ENCODE measurements around the gene SNX24. TPM values are rescaled to one million over a fixed set of nuclear protein-coding genes. Genes with fewer than 3 reads are reported as not detected.
"Not testable (repeated sequence)": the region's sequence is repeated elsewhere in the genome, so short reads cannot be mapped to it uniquely, and the experiment has no call there.

Gene SNX24
- total and polyA plus RNA-seq, 8 donors, result 1.2 to 38.5 (median 20.0) TPM

GRCh38 chr5:122908108-122908507 is 62.7 kb downstream of the SNX24 start:
- no peak for TF ChIP-seq CTCF (IDR thresholded peaks at IDR 0.05)
- TF ChIP-seq POLR2A (IDR thresholded peaks at IDR 0.05), result no peak
- TF ChIP-seq POLR2AphosphoS5 (IDR thresholded peaks at IDR 0.05), result no peak
- TF ChIP-seq EP300 (IDR thresholded peaks at IDR 0.05), result no peak
- 86 to 95% (median 92%) methylated on average over 6 of the region's 6 CpGs for WGBS, 5 donors
- no peak for DNase-seq
- intact Hi-C loops (cut with DNase I; ENCODE audit: low total_unique reads), result no loop called here
- Histone ChIP-seq H3K27me3 (no peaks in the 10 kb centered on the region), H3K27ac (no peak overlapping the region), H3K36me3 (no peaks in the 10 kb centered on the region), H3K4me3 (no peak overlapping the region), H3K4me1 (peaks cover 0 to 13% (median 0%) of the 10 kb centered on the region in 4 donors), H3K9me3 (no peaks in the 10 kb centered on the region)

DNA sequence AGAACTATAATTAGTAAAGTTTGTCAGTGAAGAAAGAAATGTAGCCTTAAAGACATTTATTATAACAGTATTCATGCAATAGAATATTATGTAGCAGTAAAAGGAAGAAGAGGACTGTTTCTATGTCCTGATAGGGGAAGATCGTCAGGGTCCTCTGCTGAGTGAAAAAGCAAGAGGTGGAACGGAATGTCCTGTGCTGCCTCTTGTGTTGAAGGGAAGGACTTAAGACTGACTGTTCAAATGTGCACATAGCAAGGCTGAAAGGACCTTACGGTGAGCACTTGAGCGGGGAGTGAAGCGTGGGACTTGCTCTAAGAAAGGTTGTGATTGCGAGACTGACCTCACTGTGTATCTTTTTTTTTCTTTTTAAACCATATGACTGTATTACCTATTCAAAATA is 63.2 kb downstream of the SNX24 start:
- intact Hi-C loops (cut with DNase I; ENCODE audit: low total_unique reads), result no loop called here
- no peak for DNase-seq
- H3K4me1 ChIP-seq, result peaks cover 0 to 13% (median 0%) of the 10 kb centered on the region in 4 donors
- H3K9me3 ChIP-seq, result no peaks in the 10 kb centered on the region
- no peaks in the 10 kb centered on the region for H3K27me3 ChIP-seq
- no peak overlapping the region for H3K4me3 ChIP-seq
- WGBS, 5 donors, result 89 to 96% (median 94%) methylated on average over 6 of the region's 6 CpGs
- H3K36me3 ChIP-seq, result no peaks in the 10 kb centered on the region
- no peak overlapping the region for H3K27ac ChIP-seq
- TF ChIP-seq CTCF (IDR thresholded peaks at IDR 0.05) (no peak), POLR2A (IDR thresholded peaks at IDR 0.05) (no peak), POLR2AphosphoS5 (IDR thresholded peaks at IDR 0.05) (no peak), EP300 (IDR thresholded peaks at IDR 0.05) (no peak)

DNA sequence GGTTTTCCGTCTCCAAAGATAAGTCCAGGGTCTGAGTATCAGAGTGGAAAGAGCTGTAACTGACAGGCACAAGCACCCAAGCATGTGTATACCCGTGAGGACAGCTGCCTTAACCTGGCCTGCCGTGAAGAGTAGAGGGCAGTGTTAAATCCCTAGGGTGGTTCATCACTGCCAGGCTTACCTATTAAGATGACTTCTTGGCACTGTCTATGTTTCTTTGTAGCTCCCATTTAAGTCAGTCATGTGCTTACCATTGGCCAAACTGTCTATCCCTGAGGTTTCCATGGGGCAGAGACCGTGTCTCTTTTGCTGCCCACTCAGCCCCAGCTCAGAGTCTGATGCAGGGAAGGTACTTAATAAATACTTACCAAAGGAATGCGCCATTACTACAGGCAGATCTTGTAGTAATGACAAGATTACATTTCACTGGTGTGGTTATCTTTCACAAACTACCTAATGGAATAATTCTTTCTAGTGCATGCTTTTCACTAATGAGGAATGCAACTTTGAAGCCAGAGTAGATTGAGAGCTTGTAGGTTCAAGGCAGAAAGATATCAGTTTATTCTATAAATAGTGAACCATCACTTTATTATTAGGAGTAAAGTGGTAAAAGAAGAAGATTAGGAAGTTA is 64.2 kb downstream of the SNX24 start:
- H3K4me3 ChIP-seq, result no peak overlapping the region
- no peak overlapping the region for H3K27ac ChIP-seq
- DNase-seq, result no peak
- H3K27me3 ChIP-seq, result no peaks in the 10 kb centered on the region
- 89 to 95% (median 93%) methylated on average over 5 of the region's 5 CpGs for WGBS, 5 donors
- intact Hi-C loops (cut with DNase I; ENCODE audit: low total_unique reads), result no loop called here
- no peaks in the 10 kb centered on the region for H3K9me3 ChIP-seq
- TF ChIP-seq POLR2AphosphoS5 (IDR thresholded peaks at IDR 0.05) (no peak), EP300 (IDR thresholded peaks at IDR 0.05) (no peak), POLR2A (IDR thresholded peaks at IDR 0.05) (no peak), CTCF (IDR thresholded peaks at IDR 0.05) (no peak)
- no peaks in the 10 kb centered on the region for H3K36me3 ChIP-seq
- peaks cover 0 to 13% (median 0%) of the 10 kb centered on the region in 4 donors for H3K4me1 ChIP-seq

DNA sequence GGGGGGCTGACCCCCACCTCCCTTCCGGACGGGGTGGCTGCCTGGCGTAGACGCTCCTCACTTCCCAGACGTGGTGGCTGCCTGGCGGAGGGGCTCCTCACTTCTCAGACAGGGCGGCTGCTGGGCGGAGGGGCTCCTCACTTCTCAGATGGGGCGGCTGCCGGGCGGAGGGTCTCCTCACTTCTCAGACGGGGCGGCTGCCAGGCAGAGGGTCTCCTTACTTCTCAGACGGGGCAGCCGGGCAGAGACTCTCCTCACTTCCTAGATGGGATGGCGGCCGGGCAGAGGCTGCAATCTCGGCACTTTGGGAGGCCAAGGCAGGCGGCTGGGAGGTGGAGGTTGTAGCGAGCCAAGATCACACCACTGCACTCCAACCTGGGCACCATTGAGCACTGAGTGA is 68.0 kb downstream of the SNX24 start:
- not testable (repeated sequence) for DNase-seq, H3K36me3 ChIP-seq
- 95 to 100% (median 98%) methylated on average over 2 to 20 of the region's 20 CpGs for WGBS, 5 donors

DNA sequence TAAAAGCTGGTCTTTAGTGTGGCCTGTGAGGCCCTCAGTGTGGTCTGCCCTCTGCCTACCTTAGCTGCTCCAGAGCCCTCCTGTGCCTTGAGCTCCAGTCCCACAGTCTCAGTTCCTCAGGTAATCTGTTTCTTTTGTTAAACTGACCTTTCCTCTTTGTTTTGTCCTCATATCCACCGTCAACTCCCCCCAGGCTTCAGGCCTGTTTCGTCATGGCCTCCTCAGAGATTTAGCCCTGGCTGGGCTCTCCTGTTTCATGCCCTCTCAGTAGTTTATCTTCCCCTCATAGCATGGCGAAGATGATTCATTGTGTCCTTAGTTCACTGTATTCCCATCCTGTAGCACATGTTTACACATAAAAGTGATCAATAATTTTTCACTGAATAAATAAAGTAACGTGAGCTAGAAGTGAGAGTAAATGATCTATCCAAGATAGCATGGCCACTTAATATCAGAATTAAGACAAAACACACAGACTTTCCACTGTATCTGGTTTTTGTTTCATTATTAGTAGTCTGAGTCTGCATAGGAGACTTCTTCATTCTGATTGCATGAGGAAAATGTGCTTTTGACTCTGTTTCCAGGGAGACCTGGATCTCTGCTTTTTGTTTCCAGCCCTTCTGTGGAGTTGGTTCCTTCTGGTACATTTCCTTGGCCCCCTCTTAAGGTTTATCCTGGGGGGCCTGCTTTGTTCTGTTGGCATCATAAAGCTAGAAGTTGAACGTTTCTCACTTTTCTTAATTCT is 70.5 kb downstream of the SNX24 start:
- peak in 1 of 2 donors; percentile 30 for DNase-seq
- TF ChIP-seq POLR2A (IDR thresholded peaks at IDR 0.05) (no peak), POLR2AphosphoS5 (IDR thresholded peaks at IDR 0.05) (no peak), CTCF (IDR thresholded peaks at IDR 0.05) (no peak), EP300 (IDR thresholded peaks at IDR 0.05) (no peak)
- peak overlapping the region in 1 of 5 donors; percentile 21 for H3K27ac ChIP-seq
- intact Hi-C loops (cut with DNase I; ENCODE audit: low total_unique reads), result no loop called here
- 59 to 68% (median 61%) methylated on average over 5 of the region's 5 CpGs for WGBS, 5 donors
- peaks cover 0 to 15% (median 11%) of the 10 kb centered on the region in 4 donors for H3K4me1 ChIP-seq
- H3K36me3 ChIP-seq, result no peaks in the 10 kb centered on the region
- no peaks in the 10 kb centered on the region for H3K9me3 ChIP-seq
- no peak overlapping the region for H3K4me3 ChIP-seq
- H3K27me3 ChIP-seq, result no peaks in the 10 kb centered on the region

More for the DNA sequence above, 68.0 kb downstream of the SNX24 start:
- H3K27me3 ChIP-seq; intact Hi-C loops (cut with DNase I; ENCODE audit: low total_unique reads); H3K27ac ChIP-seq; H3K4me3 ChIP-seq; H3K9me3 ChIP-seq: not testable (repeated sequence)
- H3K4me1 ChIP-seq, result peaks cover 0 to 15% (median 11%) of the 10 kb centered on the region in 4 donors
